Endothelial cell of umbilical vein (primary cell): ENCODE measurements around the gene ANXA5. TPM values are rescaled to one million over a fixed set of nuclear protein-coding genes. Genes with fewer than 3 reads are reported as not detected.
A peak's percentile ranks its signal among the peaks of the same experiment; 100 is the strongest.

Experiments used
- BruUV-seq: library from RNA; stranded (reverse); fragments of 400-500 nt; replicated peaks from 2 replicates; lab custom pipeline; 2021; lab: Mats Ljungman, UMichigan
- CTCF ChIA-PET: fragments of 300-600, 350-600 bp; sonication (Branson Sonifier 250); formaldehyde crosslinking; loops from one replicate; lab custom pipeline; 2021; ENCODE audit warnings: antibody characterized with exemption, inconsistent platforms; lab: Charles Lee
- POLR2A ChIA-PET: fragments of 300-600, 350-600 bp; sonication (Branson Sonifier 250); formaldehyde crosslinking; loops from one replicate; lab custom pipeline; 2021; ENCODE audit warnings: antibody characterized with exemption, inconsistent platforms; lab: Charles Lee
- DNase-seq: peaks from one replicate; pipeline ENCODE4 v3.0.0-alpha.2; 2011; ENCODE audit warnings: low read depth, low spot score
- FAIRE-seq: peaks from 2 replicates; lab custom pipeline; 2011; peaks lifted over from hg19 to GRCh38; lab: Jason Lieb, UNC
- H2AFZ ChIP-seq: 2 replicates; pipeline ENCODE4 v1.6.0; 2012; ENCODE audit warnings: low read depth, low read length, control low read depth, inconsistent platforms
- H3K27ac ChIP-seq: 2 replicates; pipeline ENCODE4 v1.5.1; 2011; ENCODE audit warnings: low read depth, mild to moderate bottlenecking, control low read depth, low read length, moderate library complexity; ENCODE audit not compliant: insufficient read depth
- H3K27me3 ChIP-seq, 2 experiments: 2 replicates each; pipeline versions ENCODE4 v1.6.0 to v1.6.1; 2011; ENCODE audit warnings: low read length in 2 of 2, mixed read lengths in 1 of 2; ENCODE audit not compliant: control insufficient read depth in 2 of 2, insufficient read depth in 2 of 2
- H3K36me3 ChIP-seq, 2 experiments: 2 replicates in 1 of 2; 3 replicates in 1 of 2; pipeline ENCODE4 v1.5.1; 2011; ENCODE audit warnings: low read length in 2 of 2, mild to moderate bottlenecking in 1 of 2, moderate library complexity in 1 of 2; ENCODE audit not compliant: control insufficient read depth in 2 of 2, insufficient read depth in 2 of 2; ENCODE audit errors: extremely low read depth in 1 of 2
- H3K4me1 ChIP-seq: 3 replicates; pipeline ENCODE4 v1.5.1; 2011; ENCODE audit warnings: mild to moderate bottlenecking, low read length; ENCODE audit not compliant: control insufficient read depth, insufficient read depth; ENCODE audit errors: extremely low read depth
- H3K4me2 ChIP-seq: 2 replicates; pipeline ENCODE4 v1.6.1; 2011; ENCODE audit warnings: low read length, control low read depth, mixed read lengths; ENCODE audit not compliant: insufficient read depth
- H3K4me3 ChIP-seq, 3 experiments: fragments of 200-600 bp in 1 of 3; sonication (generic), shearing (Covaris generic) in 1 of 3; replicated peaks in 1 of 3; 2 replicates each; pipeline ENCODE4 v1.5.1; 2011 to 2016; ENCODE audit warnings: control low read depth in 3 of 3, low read length in 3 of 3, mild to moderate bottlenecking in 2 of 3, inconsistent platforms in 1 of 3, low read depth in 1 of 3, moderate library complexity in 1 of 3; ENCODE audit not compliant: insufficient read depth in 1 of 3
- H3K79me2 ChIP-seq: 2 replicates; pipeline ENCODE4 v1.6.0; 2012; ENCODE audit warnings: low read length, inconsistent platforms; ENCODE audit not compliant: control insufficient read depth, insufficient read depth
- H3K9ac ChIP-seq: replicated peaks from 2 replicates; pipeline ENCODE3; 2011; ENCODE audit warnings: low read length, control low read depth; ENCODE audit not compliant: insufficient read depth; ENCODE audit errors: extremely low read depth
- H3K9me1 ChIP-seq: replicated peaks from 3 replicates; pipeline ENCODE4 v1.6.0; 2011; ENCODE audit warnings: mild to moderate bottlenecking, low read length; ENCODE audit not compliant: control insufficient read depth, insufficient read depth; ENCODE audit errors: extremely low read depth
- H3K9me3 ChIP-seq: replicated peaks from 2 replicates; pipeline ENCODE4 v1.5.1; 2012; ENCODE audit warnings: low read length, inconsistent platforms; ENCODE audit not compliant: control insufficient read depth, insufficient read depth
- H4K20me1 ChIP-seq: replicated peaks from 2 replicates; pipeline ENCODE3; 2011; ENCODE audit warnings: mild to moderate bottlenecking, low read length; ENCODE audit not compliant: control insufficient read depth, insufficient read depth; ENCODE audit errors: extremely low read depth
- CTCF ChIP-seq, 2 donors: IDR thresholded peaks; 1 replicate in 1 of 2; 2 replicates in 1 of 2; pipeline ENCODE4 v1.5.1; 2011; ENCODE audit warnings: low read length in 2 of 2, mild to moderate bottlenecking in 2 of 2, moderate library complexity in 2 of 2, control low read depth in 1 of 2, inconsistent platforms in 1 of 2, low read depth in 1 of 2; ENCODE audit not compliant: insufficient read depth in 1 of 2; ENCODE audit errors: extremely low read depth in 1 of 2
- EZH2 ChIP-seq: IDR thresholded peaks from 2 replicates; pipeline ENCODE4 v1.6.1; 2012; ENCODE audit warnings: borderline replicate concordance, low read depth, mild to moderate bottlenecking, moderate library complexity, low read length, inconsistent platforms; ENCODE audit not compliant: severe bottlenecking
- FOS ChIP-seq: IDR thresholded peaks from 2 replicates; pipeline ENCODE4 v1.6.1; 2011; ENCODE audit warnings: mild to moderate bottlenecking, low read length, moderate library complexity, borderline replicate concordance; ENCODE audit not compliant: insufficient read depth
- GATA2 ChIP-seq: IDR thresholded peaks from 2 replicates; pipeline ENCODE4 v1.7.0; 2011; ENCODE audit warnings: low read depth, mild to moderate bottlenecking, moderate library complexity, mixed read lengths, low read length; ENCODE audit not compliant: insufficient read length, insufficient read depth
- JUN ChIP-seq: IDR thresholded peaks from 2 replicates; pipeline ENCODE4 v1.6.1; 2011; ENCODE audit warnings: borderline replicate concordance, low read depth; ENCODE audit not compliant: insufficient read length, insufficient read depth
- MAX ChIP-seq: IDR thresholded peaks from 2 replicates; pipeline ENCODE4 v1.6.1; 2011; ENCODE audit not compliant: insufficient read depth, insufficient read length
- MYC ChIP-seq: IDR thresholded peaks from one replicate; pipeline ENCODE4 v1.6.1; 2011; ENCODE audit warnings: mild to moderate bottlenecking, low read depth, low read length
- POLR2A ChIP-seq: IDR thresholded peaks from 2 replicates; pipeline ENCODE4 v1.6.1; 2012; ENCODE audit warnings: low read depth, mild to moderate bottlenecking, control low read depth, low read length
- POLR2AphosphoS5 ChIP-seq: IDR thresholded peaks from 2 replicates; pipeline ENCODE4 v1.6.1; 2012; ENCODE audit warnings: low read depth, mild to moderate bottlenecking, control low read depth, low read length, moderate library complexity; ENCODE audit not compliant: insufficient read depth
- dilution Hi-C: fragments of 300-500 bp; cut with MboI; formaldehyde crosslinking; loops from one replicate; pipeline ENCODE4 v1.15.0; 2019; ENCODE audit warnings: low sequenced_read_pairs; ENCODE audit not compliant: extremely low pct_ligation_motif_present
- intact Hi-C: fragments of 100-400 bp; cut with micrococcal nuclease; formaldehyde crosslinking; loops from one replicate; pipeline ENCODE4 v1.10.0; 2022
- polyA plus RNA-seq, 4 experiments: library from polyadenylated mRNA; depleted of rRNA in 3 of 4; stranded (reverse) in 3 of 4; unstranded in 1 of 4; fragments of >200 nt; gene quantifications; 2 replicates each; pipeline versions ENCODE4 v1.2.1 to v1.2.3, GENCODE V29; 2011 to 2012; ENCODE audit warnings: missing spikeins in 1 of 4
- total RNA-seq: library from RNA; stranded (reverse); gene quantifications from 2 replicates; pipeline ENCODE4 v1.2.3, GENCODE V29; 2021

Gene ANXA5
- total and polyA plus RNA-seq, 2 donors (not counting 3 experiments of a cell fraction or from before 2014, with no cell fraction given): 450 to 528 TPM

- ChIA-PET CTCF (interaction anchor here (1.0 to 2.2 kb wide), 9 partner anchors 8 to 41 kb away, joined by 3 to 31 read pairs (median 8); no protein-coding TSS in a partner anchor), POLR2A (interaction anchor here (0.9 to 2.1 kb wide), 5 partner anchors 7 to 92 kb away, joined by 3 to 18 read pairs (median 3); no protein-coding TSS in a partner anchor)
- dilution Hi-C loops: no loop called here
- Histone ChIP-seq H3K27ac (peak overlapping the region; percentile 60), H3K4me2 (peak overlapping the region; percentile 94), H3K79me2 (peaks cover 39% of the 10 kb centered on the region), H3K4me3 (peak overlapping the region; percentile 53 to 86 (median 59)), H3K9me1 (no peaks in the 10 kb centered on the region), H3K27me3 (no peaks in the 10 kb centered on the region), H4K20me1 (peaks cover 2% of the 10 kb centered on the region), H3K36me3 (peaks cover 0 to 5% of the 10 kb centered on the region in 2 experiments), H3K9me3 (no peaks in the 10 kb centered on the region), H3K9ac (peak overlapping the region; percentile 93), H3K4me1 (peaks cover 25% of the 10 kb centered on the region), H2AFZ (peak overlapping the region; percentile 83)
- no peak for DNase-seq
- FAIRE-seq: no peak
- intact Hi-C loops: loop anchor here (1.0 to 2.0 kb wide), 4 partner anchors 14 to 104 kb away; partner anchors contain the start of gene EXOSC9
- no TSS peak for BruUV-seq
- TF ChIP-seq MYC (no peak), MAX (no peak), EZH2 (no peak), JUN (no peak), GATA2 (no peak), POLR2AphosphoS5 (no peak), POLR2A (no peak), FOS (no peak), CTCF (IDR thresholded peaks at IDR 0.05; ENCODE audit: extremely low read depth in 1 of 2, insufficient read depth in 1 of 2, low read depth in 1 of 2, low read length in 2 of 2) (no peak)
These were observed 784 bp upstream of the ANXA5 start for GRCh38 chr4:121697564-121697963.
